CD14-positive monocyte (primary cell): Measurements from ENCODE around the gene DCAKD. TPM values are rescaled to one million over a fixed set of nuclear protein-coding genes. Genes with fewer than 3 reads are reported as not detected.

Experiments used
- DNase-seq, 3 donors: peaks; one replicate each; pipeline ENCODE4 v3.0.0-alpha.2; 2011 to 2022
- H2AFZ ChIP-seq: 2 replicates; pipeline ENCODE4 v1.6.0; 2012; ENCODE audit warnings: mild to moderate bottlenecking, low read depth, low read length, inconsistent platforms; ENCODE audit not compliant: insufficient read depth, poor library complexity, severe bottlenecking
- H3K27ac ChIP-seq, 2 donors: 1 replicate in 1 of 2; 2 replicates in 1 of 2; pipeline ENCODE4 v1.5.1; 2012 to 2013; ENCODE audit warnings: low read length in 2 of 2, control low read depth in 1 of 2, inconsistent platforms in 1 of 2, low read depth in 1 of 2, mild to moderate bottlenecking in 1 of 2
- H3K27me3 ChIP-seq, 2 donors: one replicate each; pipeline versions ENCODE4 v1.6.0 to v1.6.1; 2011 to 2013; ENCODE audit warnings: low read length in 2 of 2; ENCODE audit not compliant: control insufficient read depth in 2 of 2, insufficient read depth in 2 of 2
- H3K36me3 ChIP-seq, 2 donors: replicated peaks in 1 of 2; 1 replicate in 1 of 2; 2 replicates in 1 of 2; pipeline versions ENCODE4 v1.5.1 to v1.6.1; 2012 to 2013; ENCODE audit warnings: low read length in 2 of 2, control low read depth in 1 of 2, inconsistent platforms in 1 of 2, mild to moderate bottlenecking in 1 of 2; ENCODE audit not compliant: insufficient read depth in 2 of 2, control insufficient read depth in 1 of 2
- H3K4me1 ChIP-seq, 2 donors: 1 replicate in 1 of 2; 2 replicates in 1 of 2; pipeline versions ENCODE4 v1.5.1 to v1.6.1; 2012 to 2013; ENCODE audit warnings: low read length in 2 of 2, control low read depth in 1 of 2, inconsistent platforms in 1 of 2, mild to moderate bottlenecking in 1 of 2, moderate library complexity in 1 of 2; ENCODE audit not compliant: insufficient read depth in 2 of 2, control insufficient read depth in 1 of 2
- H3K4me2 ChIP-seq: replicated peaks from 2 replicates; pipeline ENCODE3; 2012; ENCODE audit warnings: low read length, moderate library complexity, mild to moderate bottlenecking; ENCODE audit not compliant: poor library complexity, severe bottlenecking; ENCODE audit errors: extremely low read depth
- H3K4me3 ChIP-seq, 3 experiments: fragments of 200-600 bp in 1 of 3; sonication (generic) in 1 of 3; replicated peaks in 1 of 3; 1 replicate in 2 of 3; 2 replicates in 1 of 3; pipeline ENCODE4 v1.5.1; 2011 to 2013; ENCODE audit warnings: low read length in 3 of 3, mild to moderate bottlenecking in 3 of 3, control low read depth in 2 of 3, low read depth in 2 of 3, inconsistent platforms in 1 of 3, moderate library complexity in 1 of 3
- H3K79me2 ChIP-seq: 2 replicates; pipeline ENCODE4 v1.6.0; 2012; ENCODE audit warnings: mild to moderate bottlenecking, control low read depth, inconsistent platforms, low read length, moderate library complexity; ENCODE audit not compliant: insufficient read depth
- H3K9ac ChIP-seq: 2 replicates; pipeline ENCODE4 v1.6.0; 2017; ENCODE audit warnings: low read length, mild to moderate bottlenecking; ENCODE audit not compliant: insufficient read depth, poor library complexity, severe bottlenecking
- H3K9me3 ChIP-seq, 2 donors: replicated peaks in 1 of 2; 1 replicate in 1 of 2; 2 replicates in 1 of 2; pipeline versions ENCODE4 v1.5.1 to v1.6.1; 2012 to 2013; ENCODE audit warnings: low read length in 2 of 2, control low read depth in 1 of 2; ENCODE audit not compliant: control insufficient read depth in 1 of 2, insufficient read depth in 1 of 2
- H4K20me1 ChIP-seq: 2 replicates; pipeline ENCODE4 v1.6.0; 2012; ENCODE audit warnings: mild to moderate bottlenecking, low read length, control low read depth, moderate library complexity; ENCODE audit not compliant: insufficient read depth
- H3K27ac Mint-ChIP-seq, 7 donors: one replicate each; pipeline ENCODE4 v1.8.0; 2020; ENCODE audit warnings: mild to moderate bottlenecking in 7 of 7, mixed read lengths in 7 of 7, moderate library complexity in 6 of 7, inconsistent platforms in 2 of 7
- H3K27me3 Mint-ChIP-seq, 3 donors: one replicate each; pipeline ENCODE4 v1.8.0; 2021 to 2022; ENCODE audit warnings: low read depth in 3 of 3, mild to moderate bottlenecking in 3 of 3, mixed read lengths in 3 of 3, moderate library complexity in 3 of 3, inconsistent platforms in 1 of 3
- H3K36me3 Mint-ChIP-seq, 2 donors: one replicate each; pipeline ENCODE4 v1.8.0; 2020; ENCODE audit warnings: mixed read lengths in 2 of 2, inconsistent platforms in 1 of 2, mild to moderate bottlenecking in 1 of 2
- H3K4me1 Mint-ChIP-seq: one replicate; pipeline ENCODE4 v1.8.0; 2020; ENCODE audit warnings: mild to moderate bottlenecking, mixed read lengths
- H3K4me3 Mint-ChIP-seq, 2 donors: one replicate each; pipeline ENCODE4 v1.8.0; 2020; ENCODE audit warnings: mild to moderate bottlenecking in 2 of 2, mixed read lengths in 2 of 2, moderate library complexity in 1 of 2
- H3K9me3 Mint-ChIP-seq, 7 donors: one replicate each; pipeline ENCODE4 v1.8.0; 2020 to 2022; ENCODE audit warnings: mixed read lengths in 7 of 7, mild to moderate bottlenecking in 6 of 7, moderate library complexity in 6 of 7, inconsistent platforms in 2 of 7
- CTCF ChIP-seq: fragments of 200-600 bp; IDR thresholded peaks from one replicate; pipeline ENCODE4 v1.8.0; 2022; ENCODE audit warnings: antibody characterized with exemption, mild to moderate bottlenecking
- WGBS: methylation state at CpG from one replicate; pipeline ENCODE4 v1.1.5; 2013; ENCODE audit warnings: missing lambda C conversion rate; ENCODE audit not compliant: insufficient coverage; 5-methylcytosine and 5-hydroxymethylcytosine counted together
- intact Hi-C, 2 donors: fragments of 100-400 bp; cut with micrococcal nuclease; formaldehyde crosslinking; loops; one replicate each; pipeline versions ENCODE4 v1.15.0 to v1.15.1; 2023
- polyA plus RNA-seq, 3 donors: library from polyadenylated mRNA; depleted of rRNA in 1 of 3; unstranded in 2 of 3; stranded (reverse) in 1 of 3; fragments of 300-500 nt in 2 of 3; fragments of >200 nt in 1 of 3; fragmentation: Illumina TruSeq in 2 of 3; gene quantifications; 1 replicate in 2 of 3; 2 replicates in 1 of 3; pipeline ENCODE4 v1.2.3, GENCODE V29; 2012 to 2021

Gene DCAKD
- polyA plus RNA-seq, 3 donors, result 6.6 to 10.0 (median 8.7) TPM

- Histone ChIP-seq H3K4me3 (no peak overlapping the region), H3K27ac (no peak overlapping the region), H3K4me2 (no peak overlapping the region), H3K27me3 (no peaks in the 10 kb centered on the region), H2AFZ (no peak overlapping the region), H4K20me1 (peaks cover 42% of the 10 kb centered on the region), H3K36me3 (peaks cover 81 to 97% of the 10 kb centered on the region in 2 donors), H3K9ac (no peak overlapping the region), H3K79me2 (peaks cover 2% of the 10 kb centered on the region), H3K9me3 (no peaks in the 10 kb centered on the region), H3K4me1 (no peaks in the 10 kb centered on the region)
- Mint-ChIP-seq H3K27ac (peak overlapping the region in 1 of 7 donors; percentile 43), H3K4me3 (no peak overlapping the region), H3K9me3 (no peaks in the 10 kb centered on the region), H3K36me3 (peaks cover 70 to 99% of the 10 kb centered on the region in 2 donors), H3K4me1 (no peaks in the 10 kb centered on the region), H3K27me3 (no peaks in the 10 kb centered on the region)
- intact Hi-C loops, result no loop called here
- no peak for DNase-seq
- 93% methylated on average over 2 of the region's 6 CpGs for WGBS
- TF ChIP-seq CTCF, result no peak
Measured at GRCh38 chr17:45086865-45087503, 35.6 kb upstream of the DCAKD start.

- Mint-ChIP-seq H3K36me3 (peaks cover 70 to 99% of the 10 kb centered on the region in 2 donors), H3K4me3 (no peak overlapping the region), H3K27me3 (no peaks in the 10 kb centered on the region), H3K9me3 (no peaks in the 10 kb centered on the region), H3K27ac (peak overlapping the region in 3 of 7 donors; percentile 43 to 46 (median 46)), H3K4me1 (no peaks in the 10 kb centered on the region)
- Histone ChIP-seq H3K4me1 (no peaks in the 10 kb centered on the region), H3K27ac (no peak overlapping the region), H3K4me3 (no peak overlapping the region), H3K9me3 (no peaks in the 10 kb centered on the region), H3K4me2 (no peak overlapping the region), H3K36me3 (peaks cover 81 to 97% of the 10 kb centered on the region in 2 donors), H3K9ac (no peak overlapping the region), H3K79me2 (peaks cover 8% of the 10 kb centered on the region), H4K20me1 (peaks cover 41% of the 10 kb centered on the region), H3K27me3 (no peaks in the 10 kb centered on the region), H2AFZ (no peak overlapping the region)
- intact Hi-C loops, result no loop called here
- no peak for DNase-seq
- TF ChIP-seq CTCF, result no peak
- WGBS, result 100% methylated on average over 3 of the region's 4 CpGs
Measured at GRCh38 chr17:45086391-45086790, 35.0 kb upstream of the DCAKD start.
